GM21737 (cell line): Measurements from ENCODE around the gene TMEM164.

Experiments used
- ATAC-seq: cut with Tn5 transposase; IDR thresholded peaks from one replicate; pipeline ENCODE4 v1.9.1; 2021; ENCODE audit warnings: mild to moderate bottlenecking, moderate library complexity; ENCODE audit not compliant: unreplicated experiment

TMEM164 gene

DNA sequence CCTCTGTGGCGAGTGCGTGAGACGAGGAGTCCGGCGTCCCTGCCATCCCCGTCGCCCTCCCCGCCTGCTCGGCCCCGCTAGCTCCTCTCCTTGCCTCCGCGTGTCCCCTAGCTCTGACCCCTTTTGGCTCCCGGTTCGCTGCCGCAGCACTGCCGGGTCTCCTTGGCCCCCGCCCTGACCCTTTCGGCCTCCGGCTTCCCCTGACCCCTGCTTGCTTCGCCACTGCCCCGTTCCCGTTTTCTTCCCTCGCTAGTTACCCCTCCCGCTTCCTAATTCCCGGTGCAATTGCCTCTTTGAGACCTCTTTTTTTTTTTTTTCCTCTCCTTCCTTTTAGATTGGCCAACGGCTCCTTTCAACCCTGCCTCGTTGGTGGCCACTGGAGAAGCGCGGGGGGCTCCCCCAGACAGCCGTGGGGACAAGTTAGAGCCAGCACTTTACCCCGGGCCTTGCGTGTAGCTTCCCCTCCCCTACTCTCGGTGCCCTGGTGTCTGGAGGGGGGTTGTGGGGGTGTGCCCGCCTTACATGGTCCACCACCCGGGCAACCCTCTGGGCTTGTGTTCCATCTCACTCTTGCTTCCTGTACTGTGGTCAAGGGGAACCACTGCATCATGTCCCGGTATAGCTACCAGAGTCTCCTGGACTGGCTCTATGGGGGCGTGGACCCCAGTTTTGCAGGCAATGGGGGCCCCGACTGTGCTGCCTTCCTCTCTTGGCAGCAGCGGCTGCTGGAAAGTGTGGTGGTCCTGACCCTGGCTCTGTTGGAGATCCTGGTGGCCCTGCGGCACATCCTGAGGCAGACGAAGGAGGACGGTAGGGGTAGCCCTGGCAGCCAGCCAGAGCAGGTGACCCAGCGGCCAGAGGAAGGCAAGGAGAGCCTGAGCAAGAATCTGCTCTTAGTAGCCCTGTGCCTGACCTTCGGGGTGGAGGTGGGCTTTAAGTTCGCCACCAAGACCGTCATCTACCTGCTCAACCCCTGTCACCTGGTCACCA lies 548 bp downstream of the TMEM164 start:
- ATAC-seq = no peak

GRCh38 chrX:110004215-110004614 lies 1.3 kb downstream of the TMEM164 start:
- ATAC-seq = no peak

DNA sequence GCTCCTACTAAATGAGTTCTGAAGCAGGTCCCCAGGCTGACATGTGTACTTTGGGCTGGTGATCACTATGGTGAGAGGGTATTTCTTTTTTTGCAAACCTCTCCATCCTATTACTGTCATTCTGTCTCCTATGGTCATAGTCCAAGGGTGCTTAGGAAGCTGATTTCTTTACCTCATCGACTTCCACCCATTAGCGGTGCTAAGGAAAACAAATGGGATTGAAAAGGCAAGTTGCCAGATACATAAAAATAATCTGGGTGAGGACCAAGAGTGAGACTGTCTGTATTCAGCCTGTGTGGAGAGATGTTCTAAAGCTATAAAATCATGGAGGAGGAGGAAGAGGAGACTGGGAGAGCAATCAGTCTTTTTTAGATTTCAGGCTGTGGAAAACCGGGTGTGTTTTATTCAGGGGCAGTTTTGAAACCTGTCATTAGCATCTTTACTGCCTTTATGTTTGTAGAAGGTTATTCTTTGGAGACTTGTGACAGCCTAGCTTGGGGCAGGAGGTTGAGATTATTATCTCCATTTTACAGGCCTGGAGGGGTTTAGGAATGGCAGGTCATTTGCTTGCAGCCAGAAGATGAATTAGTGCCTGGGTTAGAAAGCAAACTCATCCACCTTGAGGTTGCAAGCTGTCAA lies 1.9 kb downstream of the TMEM164 start:
- no peak for ATAC-seq

GRCh38 chrX:110006161-110006560 lies 3.2 kb downstream of the TMEM164 start:
- ATAC-seq = no peak

DNA sequence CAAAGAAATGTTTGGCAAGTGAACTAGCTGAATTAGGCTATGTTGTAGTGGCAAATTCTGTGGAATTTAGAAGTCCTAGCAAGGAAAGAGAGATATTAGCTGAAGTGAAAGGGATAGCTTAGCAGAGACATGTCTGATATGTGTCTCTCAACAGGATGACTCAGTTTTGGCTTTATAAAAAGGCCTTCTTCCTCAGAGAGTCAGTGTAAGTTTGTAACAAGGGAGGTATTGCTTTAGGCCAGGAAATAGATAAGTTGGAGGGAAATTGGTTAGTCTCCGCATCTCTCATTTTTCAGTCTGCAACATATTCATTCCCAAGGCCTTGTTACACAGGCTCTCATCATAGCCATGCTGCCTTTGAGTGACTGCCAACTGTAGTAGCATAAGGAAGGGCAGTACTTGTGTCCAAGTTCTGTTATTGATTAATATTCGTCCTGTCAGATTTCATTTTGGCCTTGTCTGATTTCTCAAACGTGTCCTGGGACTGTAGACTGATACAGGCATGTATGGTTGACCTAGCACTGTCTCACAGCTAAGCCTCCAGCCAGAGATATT lies 4.0 kb downstream of the TMEM164 start:
- ATAC-seq = no peak

GRCh38 chrX:110008011-110008635 lies 5.2 kb downstream of the TMEM164 start:
- no peak for ATAC-seq

DNA sequence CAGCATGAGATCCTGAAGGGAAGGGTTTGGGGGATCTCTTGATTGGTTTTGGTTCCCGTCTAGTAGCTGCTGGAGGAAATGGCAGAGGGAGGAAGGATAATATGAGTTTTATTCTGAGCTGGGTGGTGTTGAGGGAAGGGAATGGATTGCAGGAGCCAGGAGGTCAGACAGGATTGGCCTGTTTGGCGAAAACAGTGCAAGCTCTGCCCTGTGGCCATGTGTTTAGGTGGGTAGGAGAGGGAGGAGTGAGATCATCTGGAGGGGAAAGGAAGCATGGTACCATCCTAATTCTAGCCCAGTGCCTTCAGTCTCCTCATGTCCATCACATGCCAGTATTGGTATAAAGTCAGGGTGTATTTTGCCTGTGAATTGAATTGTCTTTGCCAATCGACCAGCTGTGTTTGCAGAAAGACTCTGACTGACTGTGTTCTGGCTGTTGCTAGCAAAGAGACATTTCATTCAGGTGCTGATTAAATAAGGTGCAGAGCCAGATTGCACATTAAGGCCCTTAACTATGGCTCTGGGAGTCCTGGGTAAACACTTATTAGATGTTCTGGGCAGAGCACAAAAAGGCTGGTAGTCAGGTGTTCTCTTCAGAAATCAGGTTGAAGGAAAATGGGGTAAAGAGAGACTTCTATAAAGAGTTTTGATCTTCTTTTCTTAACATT lies 10.0 kb downstream of the TMEM164 start:
- no peak for ATAC-seq

DNA sequence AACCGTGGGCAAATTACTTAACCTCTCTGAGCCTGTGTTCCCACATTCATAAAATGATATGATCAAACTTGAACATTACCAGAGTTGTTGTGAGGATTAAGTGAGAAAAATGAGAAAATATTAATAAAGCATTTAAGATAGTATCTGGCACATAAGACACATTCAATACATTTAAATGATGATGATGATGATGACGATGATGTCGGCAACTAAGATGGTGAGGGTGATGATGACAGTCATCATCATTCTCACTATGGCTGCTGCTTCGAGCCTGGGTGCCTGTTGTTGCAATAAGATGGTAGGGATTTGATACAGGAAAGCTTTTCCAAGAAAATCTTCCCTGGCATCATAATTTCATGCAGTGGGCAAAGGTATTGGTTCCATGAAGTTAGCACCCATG lies 11.1 kb downstream of the TMEM164 start:
- ATAC-seq = no peak

GRCh38 chrX:110015032-110015431 lies 12.1 kb downstream of the TMEM164 start:
- no peak for ATAC-seq

- ATAC-seq = no peak
Observed at GRCh38 chrX:110015915-110016314, 13.0 kb downstream of the TMEM164 start.

- ATAC-seq = no peak
Observed at GRCh38 chrX:110020536-110020935, 17.6 kb downstream of the TMEM164 start.

DNA sequence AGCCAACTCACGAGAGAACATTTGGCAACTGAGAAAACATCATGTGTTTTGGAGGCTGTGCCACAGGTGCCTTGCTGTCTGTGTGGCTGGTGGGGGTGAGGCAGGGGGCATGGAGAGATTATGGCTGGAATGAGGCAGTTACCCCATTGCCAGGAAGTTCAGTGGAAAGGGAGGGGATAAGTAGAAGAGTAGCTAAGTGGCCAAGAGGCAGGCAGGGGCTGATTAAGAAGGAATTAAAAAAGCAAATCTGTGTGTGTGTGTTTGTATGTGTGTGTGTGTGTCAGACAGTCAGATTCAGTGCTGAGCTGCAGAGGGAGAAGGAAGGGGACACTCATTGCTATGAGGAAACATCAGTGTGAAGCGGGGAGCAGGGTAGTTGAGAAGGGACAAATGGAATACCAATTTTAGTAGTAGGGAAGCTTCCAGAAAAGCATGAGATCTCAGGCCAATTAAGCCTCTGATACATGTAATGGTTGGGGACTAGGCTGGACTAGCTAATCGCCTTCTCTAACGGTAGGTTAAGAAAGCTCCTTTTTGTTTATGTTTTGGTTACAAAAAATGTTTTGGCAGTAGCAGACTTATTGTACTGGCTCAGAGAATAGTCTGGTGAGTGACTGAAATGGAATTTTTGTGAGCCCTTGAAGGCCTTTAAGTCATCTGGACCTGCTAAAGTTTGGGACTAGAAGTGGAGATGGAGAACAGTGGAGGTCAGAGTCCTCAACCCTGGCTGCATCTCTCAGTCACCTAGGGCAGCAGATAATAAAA lies 18.5 kb downstream of the TMEM164 start:
- no peak for ATAC-seq

DNA sequence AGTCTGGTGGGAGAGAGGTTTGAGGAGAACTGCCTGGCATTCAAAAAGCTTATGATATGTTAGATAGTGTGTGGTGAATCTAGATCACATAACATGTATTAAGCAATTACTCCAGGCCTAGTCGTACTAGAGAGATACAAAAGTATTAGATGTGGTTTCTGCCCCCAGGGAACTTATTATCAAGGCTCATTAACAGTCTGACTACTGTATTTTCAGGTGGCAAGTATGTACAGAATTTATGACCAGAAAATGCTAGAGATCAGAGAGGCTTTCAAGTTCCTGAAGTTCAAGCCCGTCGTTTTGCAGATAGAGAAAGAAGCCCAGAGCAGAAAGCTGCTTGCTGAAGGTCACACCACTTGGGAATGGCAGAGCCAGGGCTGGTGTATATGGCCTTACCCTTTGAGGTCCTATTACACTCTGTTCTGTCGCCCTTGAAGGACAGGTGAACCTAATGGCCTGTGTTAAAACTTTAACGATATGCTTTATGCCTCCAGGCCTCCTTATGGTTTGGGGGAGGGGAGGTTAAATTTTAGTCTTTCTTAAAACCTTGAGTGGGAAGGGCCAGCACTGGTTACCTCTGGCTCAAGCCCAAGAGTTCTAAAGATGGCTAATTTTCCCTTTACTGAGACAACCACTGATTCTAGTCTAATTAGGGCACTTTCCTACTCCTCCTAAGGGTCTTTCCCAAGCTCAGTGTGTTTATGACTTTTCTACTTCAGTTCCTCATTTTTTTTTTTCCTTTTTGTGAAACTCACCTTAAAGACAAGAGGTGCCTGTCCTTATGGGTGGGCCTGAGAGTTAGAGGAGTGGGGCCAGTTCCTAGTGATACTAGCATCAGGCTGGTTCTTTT lies 19.9 kb downstream of the TMEM164 start:
- no peak for ATAC-seq

DNA sequence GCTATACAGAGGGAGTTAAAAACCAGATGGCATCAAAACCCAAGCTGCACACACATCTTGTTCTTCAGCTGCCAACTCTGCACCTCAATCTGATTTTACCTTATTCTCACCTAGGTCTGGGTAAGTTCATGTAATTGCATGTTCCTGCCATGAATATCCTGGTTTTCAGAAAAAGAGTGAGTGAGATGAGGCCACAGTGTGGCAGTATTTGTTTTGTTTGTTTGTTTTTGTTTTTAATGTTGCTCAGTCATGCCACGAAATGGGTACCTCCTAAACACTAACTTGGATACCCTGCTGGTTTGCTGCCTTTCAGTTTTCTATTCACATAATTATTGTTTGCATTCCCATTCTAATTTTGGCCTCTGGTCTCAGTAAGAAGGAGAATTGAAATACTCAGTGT lies 22.5 kb downstream of the TMEM164 start:
- ATAC-seq = no peak

DNA sequence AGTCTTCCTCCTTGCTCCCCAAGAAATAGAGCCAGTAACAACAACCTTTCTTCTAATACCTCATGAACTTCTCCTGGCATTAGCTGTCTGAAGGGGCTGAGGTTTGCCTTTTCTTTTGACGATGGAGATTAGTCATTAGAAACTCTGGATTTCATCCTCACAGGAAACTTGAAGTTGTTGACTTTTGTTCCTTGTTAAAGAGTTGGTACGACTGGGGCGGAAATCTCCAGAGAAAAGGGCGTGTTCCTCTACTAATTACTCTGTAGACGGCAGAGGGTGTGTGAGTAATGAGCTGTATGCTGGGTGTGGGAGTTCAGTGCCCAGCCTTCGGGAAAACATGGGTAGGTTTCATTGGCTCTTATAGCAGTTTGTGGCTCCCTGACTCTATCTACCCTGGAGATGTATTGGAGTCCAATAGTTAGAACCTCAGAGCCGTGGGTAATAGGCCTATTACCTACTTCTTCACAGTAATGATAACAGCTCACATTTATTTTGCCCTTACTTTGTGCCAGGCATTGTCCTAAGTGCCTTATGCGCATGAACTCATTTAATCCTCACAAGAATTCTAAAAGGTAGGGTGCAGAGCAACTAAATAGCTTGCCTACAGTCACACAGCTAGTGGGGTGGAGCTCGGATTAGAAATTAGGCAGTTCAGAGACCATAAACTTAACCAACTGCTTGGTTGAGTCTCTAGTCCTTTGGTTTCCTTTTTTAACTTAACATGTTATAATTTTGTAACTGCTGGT lies 23.4 kb downstream of the TMEM164 start:
- ATAC-seq = no peak

DNA sequence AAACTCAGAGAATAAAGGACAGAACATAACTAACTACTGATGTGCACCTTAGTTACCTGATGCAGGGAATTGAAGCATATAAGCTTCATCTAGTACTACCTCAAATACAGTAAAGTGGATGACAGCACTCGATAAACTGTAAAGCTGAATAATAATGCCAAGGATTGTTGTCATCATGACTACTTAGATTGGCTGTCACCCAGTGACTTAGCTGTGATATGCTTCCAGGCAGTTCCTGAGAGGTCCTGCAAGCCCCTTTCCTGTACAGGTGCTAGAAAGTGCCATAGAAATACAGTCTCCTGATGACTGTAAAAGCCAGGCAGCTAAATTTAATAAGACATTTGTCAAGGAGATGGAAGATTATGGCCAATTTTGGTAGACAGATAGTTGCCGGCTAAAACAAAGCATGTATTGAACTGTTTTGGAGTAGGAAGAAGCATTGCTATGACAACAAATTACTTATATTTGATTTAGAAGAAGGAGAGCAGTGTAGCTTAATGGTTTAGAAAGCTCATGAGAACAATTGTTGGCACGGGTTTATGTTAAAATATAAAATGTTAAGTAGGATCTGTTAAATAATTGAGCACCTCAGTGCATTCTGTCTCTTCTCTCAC lies 29.7 kb downstream of the TMEM164 start:
- ATAC-seq = no peak

GRCh38 chrX:110034036-110034435 lies 31.1 kb downstream of the TMEM164 start:
- no peak for ATAC-seq
